ENCODE measurements around the gene GPC5.
"Not testable (repeated sequence)": the region's sequence is repeated elsewhere in the genome, so short reads cannot be mapped to it uniquely, and the experiment has no call there.

GPC5 gene

GRCh38 chr13:91647361-91647990, 249.1 kb downstream of the GPC5 start:
- no peak for DNase-seq (ENCODE audit: low read depth, low spot score)

GRCh38 chr13:91648012-91648411, 249.6 kb downstream of the GPC5 start:
- no peak for DNase-seq (ENCODE audit: low read depth, low spot score)

- DNase-seq (ENCODE audit: low read depth, low spot score) = no peak
Measured at GRCh38 chr13:91649456-91649855, 251.0 kb downstream of the GPC5 start.

- DNase-seq (ENCODE audit: low read depth, low spot score) = no peak
Measured at GRCh38 chr13:91652404-91653301, 254.2 kb downstream of the GPC5 start.

DNA sequence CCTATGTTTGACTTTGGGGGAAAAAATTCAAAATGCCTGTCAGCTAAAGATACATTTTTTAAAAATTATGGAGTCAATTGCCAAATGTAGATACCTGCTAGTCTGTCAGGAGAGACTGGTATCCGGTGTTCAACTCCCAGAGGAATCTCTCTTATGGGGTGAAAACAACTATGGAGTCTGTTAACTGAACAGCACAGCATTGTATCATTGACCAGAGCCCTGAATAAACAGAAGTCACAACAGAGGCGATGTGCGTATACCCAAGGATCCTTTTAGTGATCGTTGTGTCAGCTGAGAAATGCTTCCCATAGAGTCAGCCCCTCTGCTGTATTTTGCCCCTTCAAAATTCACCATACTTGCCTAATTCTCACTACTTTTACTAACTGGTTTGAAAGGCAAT, 257.3 kb downstream of the GPC5 start:
- DNase-seq (ENCODE audit: low read depth, low spot score) = no peak

GRCh38 chr13:91657283-91657682, 258.9 kb downstream of the GPC5 start:
- DNase-seq (ENCODE audit: low read depth, low spot score) = no peak

GRCh38 chr13:91659256-91660075, 261.0 kb downstream of the GPC5 start:
- no peak for DNase-seq (ENCODE audit: low read depth, low spot score)

DNA sequence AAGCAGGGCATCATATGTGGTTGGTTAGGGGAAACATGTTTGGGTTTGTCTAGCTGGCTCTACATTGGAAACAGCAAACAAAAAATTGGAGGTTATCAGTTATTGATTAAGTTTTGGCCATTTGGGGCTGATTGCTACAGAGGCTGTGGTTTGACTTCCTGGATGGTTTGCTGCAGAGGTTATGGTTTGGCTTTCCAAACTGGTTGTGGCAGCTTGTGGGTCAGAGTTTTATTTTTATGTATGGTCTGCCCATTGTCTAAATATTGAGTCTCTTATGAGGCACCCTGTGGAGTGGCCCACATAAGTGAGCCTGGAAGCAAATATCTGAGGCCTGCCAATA, 261.6 kb downstream of the GPC5 start:
- no peak for DNase-seq (ENCODE audit: low read depth, low spot score)

- no peak for DNase-seq (ENCODE audit: low read depth, low spot score)
Measured at GRCh38 chr13:91661692-91662490, 263.5 kb downstream of the GPC5 start.

- DNase-seq (ENCODE audit: low read depth, low spot score) = no peak
Measured at GRCh38 chr13:91664039-91664438, 265.6 kb downstream of the GPC5 start.

GRCh38 chr13:91667486-91667885, 269.1 kb downstream of the GPC5 start:
- DNase-seq (ENCODE audit: low read depth, low spot score) = no peak

GRCh38 chr13:91668866-91669495, 270.6 kb downstream of the GPC5 start:
- no peak for DNase-seq (ENCODE audit: low read depth, low spot score)

GRCh38 chr13:91674347-91674746, 275.9 kb downstream of the GPC5 start:
- DNase-seq (ENCODE audit: low read depth, low spot score) = not testable (repeated sequence)

GRCh38 chr13:91684746-91685145, 286.3 kb downstream of the GPC5 start:
- DNase-seq (ENCODE audit: low read depth, low spot score) = no peak

- DNase-seq (ENCODE audit: low read depth, low spot score) = no peak
Measured at GRCh38 chr13:91690944-91691343, 292.5 kb downstream of the GPC5 start.

DNA sequence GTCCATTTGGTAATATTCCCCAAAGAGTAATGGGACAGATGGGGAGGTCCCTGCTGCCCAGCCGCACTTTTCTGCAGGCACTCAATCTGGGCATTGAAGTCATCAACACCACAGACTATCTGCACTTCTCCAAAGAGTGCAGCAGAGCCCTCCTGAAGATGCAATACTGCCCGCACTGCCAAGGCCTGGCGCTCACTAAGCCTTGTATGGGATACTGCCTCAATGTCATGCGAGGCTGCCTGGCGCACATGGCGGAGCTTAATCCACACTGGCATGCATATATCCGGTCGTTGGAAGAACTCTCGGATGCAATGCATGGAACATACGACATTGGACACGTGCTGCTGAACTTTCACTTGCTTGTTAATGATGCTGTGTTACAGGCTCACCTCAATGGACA, 295.0 kb downstream of the GPC5 start:
- no peak for DNase-seq (ENCODE audit: low read depth, low spot score)

- DNase-seq (ENCODE audit: low read depth, low spot score) = no peak
Measured at GRCh38 chr13:91698308-91698707, 299.9 kb downstream of the GPC5 start.

- DNase-seq (ENCODE audit: low read depth, low spot score) = no peak
Measured at GRCh38 chr13:91698767-91699166, 300.3 kb downstream of the GPC5 start.

GRCh38 chr13:91699863-91700262, 301.4 kb downstream of the GPC5 start:
- no peak for DNase-seq (ENCODE audit: low read depth, low spot score)

DNA sequence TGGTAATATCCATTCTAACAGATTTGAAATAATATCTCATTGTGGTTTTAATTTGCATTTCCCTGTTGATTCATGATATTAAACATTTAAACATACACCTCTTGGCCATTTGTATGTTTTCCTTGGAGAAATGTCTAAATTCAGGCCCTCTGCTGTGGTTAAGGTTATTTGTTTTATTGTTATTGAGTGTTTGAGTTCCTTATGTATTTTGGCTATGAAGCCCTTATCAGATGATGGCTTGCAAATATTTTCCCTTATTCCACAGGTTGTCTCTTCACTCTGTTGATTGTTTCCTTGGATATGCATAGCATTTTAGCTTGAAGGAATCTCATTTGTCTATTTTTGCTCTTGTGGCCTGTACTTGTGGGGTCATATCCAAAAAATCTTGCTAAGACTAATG, 303.6 kb downstream of the GPC5 start:
- DNase-seq (ENCODE audit: low read depth, low spot score) = no peak

DNA sequence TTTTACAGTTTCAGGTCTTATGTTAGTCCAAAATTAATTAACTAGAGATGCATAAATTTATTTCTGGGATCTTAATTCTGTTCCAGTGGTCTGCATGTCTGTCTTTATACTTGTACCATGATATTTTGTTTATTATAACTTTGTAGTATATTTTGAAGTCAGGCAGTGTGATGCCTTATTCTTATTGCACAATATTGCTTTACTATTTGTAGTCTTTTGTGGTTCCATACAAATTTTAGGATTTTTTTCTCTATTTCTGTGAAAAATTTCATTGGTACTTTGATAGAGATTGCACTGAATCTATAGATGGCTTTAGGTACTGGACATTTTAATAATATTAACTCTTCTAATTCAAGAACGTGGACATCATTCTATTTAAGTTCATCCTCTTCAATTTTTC, 304.0 kb downstream of the GPC5 start:
- DNase-seq (ENCODE audit: low read depth, low spot score) = no peak

All from activated CD4-positive, CD25-positive, alpha-beta regulatory T cell treated with anti-CD3 and anti-CD28 coated beads, Interleukin-2, amount 50 U/mL, for 16 hours (primary cell).